Subcutaneous abdominal adipose tissue (tissue), 5 donors: ENCODE data around the gene SLC9A8.

Source experiments
- H3K27ac ChIP-seq: one replicate; pipeline ENCODE4 v1.7.0; 2013; ENCODE audit warnings: low read depth, mild to moderate bottlenecking, inconsistent platforms, low read length, moderate library complexity
- H3K27me3 ChIP-seq, 5 donors: one replicate each; pipeline ENCODE4 v1.7.0; 2013; ENCODE audit warnings: low read length in 5 of 5, inconsistent platforms in 1 of 5; ENCODE audit not compliant: control insufficient read depth in 5 of 5, insufficient read depth in 4 of 5
- H3K36me3 ChIP-seq, 5 donors: one replicate each; pipeline ENCODE4 v1.7.0; 2013; ENCODE audit warnings: low read length in 5 of 5; ENCODE audit not compliant: control insufficient read depth in 5 of 5, insufficient read depth in 5 of 5
- H3K4me1 ChIP-seq, 5 donors: one replicate each; pipeline ENCODE4 v1.7.0; 2013; ENCODE audit warnings: low read length in 5 of 5, mild to moderate bottlenecking in 3 of 5, moderate library complexity in 1 of 5; ENCODE audit not compliant: control insufficient read depth in 5 of 5, insufficient read depth in 5 of 5
- H3K4me3 ChIP-seq, 5 donors: one replicate each; pipeline ENCODE4 v1.7.0; 2013; ENCODE audit warnings: low read length in 5 of 5, low read depth in 1 of 5
- H3K9ac ChIP-seq, 5 donors: one replicate each; pipeline ENCODE4 v1.7.0; 2013; ENCODE audit warnings: low read length in 5 of 5, mild to moderate bottlenecking in 4 of 5, moderate library complexity in 3 of 5
- H3K9me3 ChIP-seq, 5 donors: one replicate each; pipeline ENCODE4 v1.7.0; 2013; ENCODE audit warnings: low read length in 5 of 5; ENCODE audit not compliant: control insufficient read depth in 5 of 5
- donor health status: healthy.
- donor health status: healthy.
- donor health status: healthy.
- donor health status: healthy.
- donor health status: healthy.

SLC9A8 gene

DNA sequence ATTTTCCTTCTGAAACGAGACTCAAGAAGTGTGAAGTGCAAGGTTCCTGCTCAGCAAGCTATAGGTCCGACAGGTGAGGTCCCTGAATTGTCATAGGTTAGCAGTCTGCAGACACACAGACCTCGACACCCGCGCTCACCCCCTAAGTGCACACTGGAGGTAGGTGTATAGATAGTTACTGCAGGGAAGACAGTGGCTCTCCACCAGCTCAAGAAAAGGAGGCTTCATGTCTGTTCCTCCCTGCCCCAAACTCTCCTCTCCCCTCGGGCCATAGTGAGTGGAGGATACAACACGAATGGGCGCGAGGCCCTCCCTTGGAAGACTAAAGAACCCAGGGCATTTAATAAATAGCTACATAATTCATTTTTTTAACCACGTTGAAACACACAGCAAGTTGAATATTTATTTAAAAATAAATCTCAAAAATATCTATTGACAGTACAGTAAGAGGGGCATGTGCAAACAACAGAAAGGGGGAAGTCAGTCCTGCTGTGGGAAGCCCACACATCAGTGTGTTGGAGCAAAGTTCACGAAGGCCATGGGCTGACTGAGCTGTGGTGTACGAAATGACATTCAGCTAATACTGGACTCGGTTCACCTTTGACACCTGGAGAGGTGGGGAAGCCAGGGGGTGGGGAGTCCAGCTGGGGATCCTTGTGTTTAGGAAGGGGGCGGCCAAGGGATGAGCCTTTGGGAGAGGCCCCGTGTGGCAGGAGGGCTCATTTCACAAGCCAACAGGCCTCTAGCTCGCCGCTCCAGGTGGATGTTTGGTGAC is 92.0 kb downstream of the SLC9A8 start:
- H3K4me1 ChIP-seq: peaks cover 2 to 7% (median 3%) of the 10 kb centered on the region in 5 donors
- H3K36me3 ChIP-seq: peaks cover 0 to 55% (median 50%) of the 10 kb centered on the region in 5 donors
- H3K27ac ChIP-seq: no peak overlapping the region
- H3K9ac ChIP-seq: no peak overlapping the region
- no peaks in the 10 kb centered on the region for H3K27me3 ChIP-seq
- H3K4me3 ChIP-seq: no peak overlapping the region
- no peaks in the 10 kb centered on the region for H3K9me3 ChIP-seq

DNA sequence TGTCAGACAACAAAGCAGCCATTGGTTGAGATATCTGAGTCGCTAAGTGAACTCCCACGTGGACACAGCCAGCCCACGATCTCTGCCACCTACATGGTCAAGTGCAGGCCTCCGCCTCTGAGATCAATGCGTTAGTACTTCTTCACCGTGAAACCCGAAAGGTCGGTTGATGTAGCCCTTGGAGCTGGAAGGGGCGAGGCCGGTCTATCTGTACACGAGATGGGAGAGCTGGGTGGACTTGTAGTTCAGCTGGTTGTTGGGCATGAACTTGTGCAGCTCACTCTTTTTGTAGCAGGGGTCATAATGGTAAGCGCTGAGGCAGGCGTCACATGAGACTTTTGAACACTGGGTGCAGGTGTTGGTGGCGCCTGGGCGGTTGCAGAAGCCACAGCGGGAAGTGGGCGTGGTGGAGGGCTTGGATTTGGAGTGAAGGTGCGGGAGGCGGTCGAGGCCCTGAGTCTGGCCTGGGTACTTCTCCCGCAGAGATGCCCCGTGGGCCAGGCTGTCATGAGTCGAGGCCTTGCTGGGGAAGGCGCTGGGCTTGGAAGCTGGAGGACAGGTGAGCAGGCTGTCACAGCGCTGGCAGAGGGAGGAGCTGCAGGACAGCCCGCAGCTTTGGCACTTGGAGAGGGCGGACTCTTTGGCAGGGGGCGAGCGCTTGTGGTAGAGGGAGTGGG is 92.9 kb downstream of the SLC9A8 start:
- peaks cover 0 to 63% (median 53%) of the 10 kb centered on the region in 5 donors for H3K36me3 ChIP-seq
- H3K27ac ChIP-seq: no peak overlapping the region
- H3K9me3 ChIP-seq: no peaks in the 10 kb centered on the region
- H3K27me3 ChIP-seq: no peaks in the 10 kb centered on the region
- H3K9ac ChIP-seq: no peak overlapping the region
- H3K4me1 ChIP-seq: peaks cover 4 to 16% (median 9%) of the 10 kb centered on the region in 5 donors
- H3K4me3 ChIP-seq: no peak overlapping the region

DNA sequence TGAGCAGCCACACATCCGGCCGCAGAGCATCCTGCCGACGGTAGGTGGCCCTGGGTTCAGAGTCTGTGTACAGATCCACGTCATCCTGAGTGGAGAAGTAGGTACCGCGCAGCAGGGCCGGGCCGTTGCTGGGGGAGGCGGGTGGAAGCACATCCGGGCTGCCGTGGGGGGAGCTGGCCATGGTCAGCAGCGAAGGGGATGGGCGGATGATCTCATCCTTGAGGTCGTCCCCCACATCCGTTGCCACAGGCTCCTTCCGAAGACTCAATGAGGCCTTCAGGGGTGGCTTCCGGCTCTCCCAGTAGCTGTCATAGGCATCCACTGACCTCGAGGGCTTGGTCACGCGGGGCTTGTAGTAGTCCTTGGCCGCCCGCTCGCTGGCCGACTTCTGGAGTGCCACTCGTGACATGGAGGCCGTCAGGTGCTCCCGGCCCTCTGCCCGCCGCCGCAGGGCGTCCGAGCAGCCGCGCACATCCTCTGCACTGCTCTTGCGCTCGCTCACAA is 93.5 kb downstream of the SLC9A8 start:
- H3K27me3 ChIP-seq: no peaks in the 10 kb centered on the region
- H3K27ac ChIP-seq: no peak overlapping the region
- H3K9me3 ChIP-seq: no peaks in the 10 kb centered on the region
- no peak overlapping the region for H3K4me3 ChIP-seq
- H3K36me3 ChIP-seq: peaks cover 0 to 63% (median 53%) of the 10 kb centered on the region in 5 donors
- no peak overlapping the region for H3K9ac ChIP-seq
- peaks cover 4 to 16% (median 9%) of the 10 kb centered on the region in 5 donors for H3K4me1 ChIP-seq

DNA sequence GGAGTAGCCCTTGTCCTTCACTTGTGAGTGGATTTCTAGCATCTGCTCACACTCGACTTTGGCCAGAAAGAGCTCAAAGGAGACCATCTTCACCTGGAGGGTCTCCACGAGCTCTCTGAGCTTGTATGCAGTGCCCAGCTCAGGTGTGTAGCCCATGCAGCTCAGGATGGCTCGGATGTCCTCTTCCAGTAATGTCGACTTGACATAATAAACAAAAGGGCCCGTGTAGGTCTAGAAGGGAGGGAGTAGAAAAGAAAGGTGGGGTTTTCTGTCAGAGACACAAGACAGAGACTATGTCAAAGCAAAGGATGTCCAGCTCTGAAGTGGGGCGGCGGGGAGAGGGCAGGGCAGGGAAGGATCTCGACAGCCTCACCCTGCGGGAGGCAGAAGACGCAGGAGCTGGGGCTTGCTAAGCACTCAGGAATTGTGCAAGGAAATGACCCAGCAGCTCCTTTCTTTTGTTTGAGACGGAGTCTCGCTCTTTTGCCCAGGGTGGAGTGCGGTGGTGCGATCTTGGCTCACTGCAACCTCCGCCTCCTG is 94.1 kb downstream of the SLC9A8 start:
- Histone ChIP-seq H3K36me3 (peaks cover 0 to 63% (median 53%) of the 10 kb centered on the region in 5 donors), H3K27ac (no peak overlapping the region), H3K27me3 (no peaks in the 10 kb centered on the region), H3K4me3 (no peak overlapping the region), H3K9me3 (no peaks in the 10 kb centered on the region), H3K9ac (no peak overlapping the region), H3K4me1 (peaks cover 4 to 16% (median 9%) of the 10 kb centered on the region in 5 donors)

DNA sequence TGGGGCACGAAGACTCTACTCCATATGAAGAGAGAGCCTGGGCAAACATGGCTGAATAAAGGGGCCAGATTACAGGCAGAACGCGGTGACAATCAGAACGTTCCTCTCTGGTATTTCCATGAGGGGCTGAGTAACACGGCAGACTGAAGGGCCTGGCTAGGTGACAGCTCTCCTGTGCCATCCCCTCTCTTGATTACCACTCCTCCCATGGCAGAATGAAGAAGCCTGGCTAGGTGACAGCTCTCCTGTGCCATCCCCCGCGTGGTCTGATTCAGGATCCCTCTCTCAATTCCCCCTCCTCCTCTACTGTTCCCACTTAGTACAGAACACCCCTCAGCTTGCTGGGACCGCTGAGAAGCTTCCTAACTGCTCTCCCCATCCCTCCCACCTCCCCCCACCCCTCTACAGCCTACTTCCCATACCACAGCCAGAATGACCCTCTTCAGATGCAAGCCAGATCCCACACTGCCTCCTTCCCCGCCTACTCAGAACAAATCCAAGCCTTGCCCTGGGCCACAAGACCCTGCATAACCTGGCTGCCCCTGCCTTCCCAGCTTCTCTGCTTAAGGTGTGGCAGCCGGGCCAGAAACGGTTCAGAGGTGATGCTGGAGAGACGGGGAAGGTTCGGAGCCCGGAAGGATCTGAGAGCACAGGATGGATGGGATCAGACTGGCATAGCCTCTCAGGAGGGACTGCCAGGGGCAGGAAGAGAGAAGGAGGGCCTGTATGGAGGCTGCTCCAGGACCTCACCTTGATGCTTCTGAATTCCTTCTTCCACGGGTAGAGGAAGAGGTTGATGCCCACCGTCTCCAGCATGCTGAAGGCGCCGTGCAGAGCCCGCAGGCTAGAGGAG is 95.0 kb downstream of the SLC9A8 start:
- Histone ChIP-seq H3K36me3 (peaks cover 0 to 63% (median 53%) of the 10 kb centered on the region in 5 donors), H3K4me3 (no peak overlapping the region), H3K27ac (no peak overlapping the region), H3K27me3 (no peaks in the 10 kb centered on the region), H3K9me3 (no peaks in the 10 kb centered on the region), H3K4me1 (peaks cover 4 to 18% (median 9%) of the 10 kb centered on the region in 5 donors), H3K9ac (no peak overlapping the region)

DNA sequence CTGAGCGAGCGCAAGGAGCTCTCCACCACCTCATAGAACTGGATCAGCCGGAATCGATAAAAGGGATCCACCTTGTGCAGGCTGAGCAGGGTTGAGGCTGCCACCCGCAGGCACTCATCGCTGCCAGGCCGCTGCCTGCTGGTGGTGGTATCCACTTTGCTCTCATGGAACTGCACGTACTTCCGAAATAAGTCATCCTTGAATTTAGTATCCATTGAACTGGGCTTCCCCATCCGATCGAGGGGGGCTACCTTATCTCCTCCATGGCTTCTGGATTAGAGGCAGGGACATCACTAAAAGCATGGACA is 95.6 kb downstream of the SLC9A8 start:
- Histone ChIP-seq H3K9ac (peak overlapping the region in 1 of 5 donors; percentile 10), H3K27me3 (no peaks in the 10 kb centered on the region), H3K27ac (no peak overlapping the region), H3K4me1 (peaks cover 4 to 19% (median 9%) of the 10 kb centered on the region in 5 donors), H3K4me3 (no peak overlapping the region), H3K36me3 (peaks cover 0 to 63% (median 53%) of the 10 kb centered on the region in 5 donors), H3K9me3 (no peaks in the 10 kb centered on the region)

DNA sequence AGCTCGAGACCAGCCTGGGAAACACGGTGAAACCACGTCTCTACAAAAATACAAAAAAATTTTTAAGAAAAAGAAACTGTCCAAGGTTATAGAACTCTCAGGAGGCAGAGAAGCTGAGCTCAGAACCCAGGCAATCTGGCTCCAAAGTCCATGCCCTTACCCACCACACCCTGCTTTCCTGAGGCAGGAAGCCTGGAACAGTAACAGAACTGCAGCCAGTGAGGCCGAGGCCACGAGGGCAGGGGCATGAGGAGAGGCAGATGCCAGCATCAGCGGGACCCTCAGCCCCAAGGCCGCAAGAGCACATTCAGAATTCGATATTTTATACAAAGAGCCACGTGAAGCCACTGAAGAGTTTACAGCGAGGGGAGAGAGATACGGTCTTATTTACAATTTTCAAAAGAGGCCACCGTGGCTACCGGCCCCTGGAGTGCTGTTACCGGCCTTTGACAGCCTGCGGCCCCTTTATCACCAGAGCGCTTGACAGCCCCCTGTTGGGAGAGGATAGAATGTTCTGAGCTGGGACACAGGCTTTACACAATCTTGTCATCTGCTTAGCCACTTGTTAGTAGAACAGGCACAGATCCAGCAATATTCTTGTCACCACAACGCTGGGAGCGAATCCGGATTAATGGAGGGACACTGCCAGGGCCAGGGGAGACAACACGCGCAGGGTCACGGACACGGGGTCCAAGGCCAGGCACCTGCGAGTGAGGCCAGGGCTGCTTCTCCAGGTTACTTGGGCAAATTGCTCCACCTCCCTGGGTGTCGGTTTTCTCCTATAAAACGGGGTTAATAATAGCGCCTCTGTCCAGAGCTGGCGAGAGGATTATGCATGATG is 97.1 kb downstream of the SLC9A8 start:
- Histone ChIP-seq H3K27ac (peak overlapping the region; percentile 52), H3K9ac (peak overlapping the region in 2 of 5 donors; percentile 39 to 56), H3K36me3 (peaks cover 0 to 51% (median 41%) of the 10 kb centered on the region in 5 donors), H3K9me3 (no peaks in the 10 kb centered on the region), H3K27me3 (no peaks in the 10 kb centered on the region), H3K4me3 (no peak overlapping the region), H3K4me1 (peaks cover 12 to 34% (median 24%) of the 10 kb centered on the region in 5 donors)

DNA sequence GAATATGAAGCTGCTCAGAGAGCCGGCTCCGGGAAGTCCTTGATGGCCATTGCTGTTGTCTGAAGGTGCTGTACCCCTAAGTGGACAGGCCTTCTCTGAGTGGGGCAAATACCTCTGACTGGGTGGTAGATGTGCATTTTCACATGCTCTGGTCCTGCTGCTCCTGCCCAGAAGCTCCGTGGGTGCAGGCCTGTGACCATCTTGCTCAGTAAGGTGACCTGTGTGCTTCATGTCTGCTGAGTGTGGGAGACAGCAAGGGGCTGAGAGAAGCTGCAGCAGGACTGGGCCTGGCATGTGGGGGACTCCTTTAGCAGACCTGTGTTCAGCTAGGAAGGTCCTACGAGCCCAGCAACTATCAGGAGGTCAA is 97.7 kb downstream of the SLC9A8 start:
- no peak overlapping the region for H3K4me3 ChIP-seq
- no peak overlapping the region for H3K27ac ChIP-seq
- no peaks in the 10 kb centered on the region for H3K9me3 ChIP-seq
- no peaks in the 10 kb centered on the region for H3K27me3 ChIP-seq
- peaks cover 13 to 37% (median 27%) of the 10 kb centered on the region in 5 donors for H3K4me1 ChIP-seq
- H3K36me3 ChIP-seq: peaks cover 0 to 45% (median 35%) of the 10 kb centered on the region in 5 donors
- H3K9ac ChIP-seq: no peak overlapping the region
